HG03045 (cell line): ENCODE measurements around the gene ERI2.
"Not testable (repeated sequence)": the region's sequence is repeated elsewhere in the genome, so short reads cannot be mapped to it uniquely, and the experiment has no call there.

Experiments
- ATAC-seq: cut with Tn5 transposase; IDR thresholded peaks from one replicate; pipeline ENCODE4 v1.9.1; 2021; ENCODE audit warnings: mild to moderate bottlenecking, moderate library complexity; ENCODE audit not compliant: unreplicated experiment

The ERI2 gene

DNA sequence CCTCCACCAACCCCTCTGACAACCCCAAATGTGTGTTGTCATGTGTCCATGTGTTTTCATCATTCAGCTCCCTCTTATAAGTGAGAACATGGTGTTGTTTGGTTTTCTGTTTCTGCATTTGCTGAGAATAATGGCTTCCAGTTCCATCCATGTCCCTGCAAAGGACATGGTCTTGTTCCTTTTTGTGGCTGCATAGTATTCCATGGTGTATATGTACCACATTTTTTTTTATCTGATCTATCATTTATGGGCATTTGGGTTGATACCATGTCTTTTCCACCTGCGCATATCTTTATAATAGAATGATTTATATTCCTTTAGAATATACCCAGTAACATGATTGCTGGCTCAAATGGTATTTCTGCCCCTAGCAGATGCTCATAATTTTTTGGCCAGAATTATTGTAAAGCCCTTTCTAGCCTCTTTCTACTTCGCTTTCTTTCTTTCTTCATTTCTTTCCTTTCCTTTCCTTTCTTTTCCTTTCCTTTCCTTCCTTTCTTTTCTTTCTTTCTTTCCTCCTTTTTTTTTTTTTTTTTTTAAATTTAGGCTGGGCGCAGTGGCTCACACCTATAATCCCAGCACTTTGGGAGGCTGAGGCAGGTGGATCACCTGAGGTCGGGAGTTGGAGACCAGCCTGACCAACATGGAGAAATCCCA lies 12.8 kb upstream of the ERI2 start:
- no peak for ATAC-seq

- no peak for ATAC-seq
These were observed 8.5 kb upstream of the ERI2 start for GRCh38 chr16:20814784-20815183.

GRCh38 chr16:20812510-20812909 lies 6.2 kb upstream of the ERI2 start:
- ATAC-seq, result no peak

DNA sequence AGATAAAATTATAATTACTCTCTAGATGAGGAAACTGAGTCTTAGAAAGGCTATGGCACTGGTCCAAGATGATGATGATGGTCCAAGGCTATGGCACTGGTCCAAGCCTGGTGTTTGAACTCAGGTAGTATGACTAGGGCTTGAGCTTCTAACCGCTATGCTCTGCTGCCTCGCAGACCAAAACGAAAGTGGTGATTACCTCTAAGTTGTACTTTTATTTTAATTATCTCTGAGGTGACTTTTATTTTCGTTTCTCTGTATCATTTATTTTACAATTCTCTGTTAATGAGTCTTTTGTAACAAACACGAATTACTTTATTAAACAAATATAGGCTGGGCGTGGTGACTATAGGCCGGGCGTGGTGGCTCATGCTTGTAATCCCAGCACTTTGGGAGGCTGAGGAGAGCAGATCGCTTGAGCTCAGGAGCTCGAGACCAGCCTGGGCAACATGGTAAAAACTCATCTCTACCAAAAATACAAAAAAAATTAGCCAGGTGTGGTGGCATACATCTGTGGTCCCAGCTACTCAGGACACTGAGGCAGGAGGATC lies 5.7 kb upstream of the ERI2 start:
- no peak for ATAC-seq

DNA sequence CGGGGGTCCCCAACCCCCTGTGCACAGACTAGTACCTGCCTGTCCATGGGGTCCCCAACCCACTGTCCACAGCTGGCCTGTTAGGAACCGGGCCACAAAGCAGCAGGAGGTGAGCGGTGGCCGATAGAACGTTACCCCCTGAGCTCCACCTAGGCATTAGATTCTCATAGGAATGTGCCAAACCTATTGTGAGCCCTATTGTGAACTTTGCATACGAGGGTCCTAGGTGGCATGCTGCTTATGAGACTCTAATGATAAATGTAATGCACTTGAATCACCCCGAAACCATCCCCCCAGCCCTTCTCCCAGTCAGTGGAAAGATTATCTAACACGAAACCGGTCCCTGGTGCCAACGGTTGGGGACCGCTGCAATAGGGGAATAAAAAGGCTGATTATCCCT lies 1.6 kb upstream of the ERI2 start:
- no peak for ATAC-seq

- ATAC-seq, result not testable (repeated sequence)
These were observed 546 bp downstream of the ERI2 start for GRCh38 chr16:20805684-20806167.

- ATAC-seq, result no peak
These were observed 2.6 kb downstream of the ERI2 start for GRCh38 chr16:20803561-20804214.

GRCh38 chr16:20803192-20803560 lies 3.1 kb downstream of the ERI2 start:
- no peak for ATAC-seq

DNA sequence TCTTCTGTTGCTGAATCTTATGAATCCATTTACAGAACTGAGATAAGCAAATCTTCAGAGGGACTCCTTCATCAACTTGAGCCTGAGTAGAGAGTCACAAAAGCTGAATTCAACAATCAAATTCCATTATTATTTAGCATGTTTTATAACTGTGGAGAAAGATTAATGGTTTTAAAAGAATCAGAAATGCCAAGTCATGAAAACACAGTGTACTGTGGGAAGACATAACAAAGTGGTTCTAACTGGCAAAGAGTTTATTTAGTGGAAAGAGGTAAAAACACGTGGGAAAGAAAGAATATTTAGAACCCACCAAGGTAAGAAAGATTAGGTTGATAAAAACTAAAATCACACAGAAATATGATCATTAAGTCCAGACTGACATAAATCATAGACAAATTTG lies 5.0 kb downstream of the ERI2 start:
- ATAC-seq, result no peak

- no peak for ATAC-seq
These were observed 6.7 kb downstream of the ERI2 start for GRCh38 chr16:20799599-20799998.

DNA sequence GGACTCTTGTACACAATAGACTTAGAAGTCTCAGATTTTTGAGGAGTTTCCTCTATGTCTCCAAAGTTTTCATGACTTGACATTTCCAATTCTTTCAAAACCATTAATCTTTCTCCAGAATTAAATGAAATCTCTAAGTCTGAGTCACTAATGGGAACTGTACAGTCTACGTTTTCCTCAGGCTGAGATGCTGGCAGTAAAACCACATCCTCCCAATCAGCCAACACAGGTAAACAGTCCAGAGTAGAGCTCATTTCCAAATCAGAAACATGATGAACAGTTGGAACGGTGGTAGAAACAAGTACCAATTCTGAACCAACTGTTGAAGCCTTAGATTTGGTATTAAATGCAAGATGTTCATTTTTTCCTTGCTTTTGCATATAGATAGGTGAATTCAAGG lies 7.9 kb downstream of the ERI2 start:
- no peak for ATAC-seq

- ATAC-seq, result no peak
These were observed 14.2 kb downstream of the ERI2 start for GRCh38 chr16:20791923-20792612.

- no peak for ATAC-seq
These were observed 17.1 kb downstream of the ERI2 start for GRCh38 chr16:20789130-20789529.

- no peak for ATAC-seq
These were observed 22.1 kb downstream of the ERI2 start for GRCh38 chr16:20784204-20784603.

DNA sequence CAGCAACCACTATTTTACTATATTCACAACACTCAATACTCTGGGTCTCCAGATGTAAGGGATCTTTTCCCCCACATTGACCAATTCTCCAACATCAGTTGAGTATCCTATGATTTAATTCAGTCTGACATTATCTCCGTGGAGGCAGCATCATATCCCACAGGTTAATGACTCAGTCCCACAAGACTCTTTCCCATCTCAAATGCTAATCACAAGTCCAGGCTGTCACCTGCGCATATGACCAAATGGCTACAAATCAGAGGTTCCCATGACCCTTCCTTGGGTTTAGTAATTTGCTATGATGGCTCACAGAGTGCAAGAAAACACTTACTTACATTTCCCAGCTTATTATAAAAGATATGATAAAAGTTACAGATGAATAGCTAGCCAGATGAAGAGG lies 23.8 kb downstream of the ERI2 start:
- ATAC-seq, result no peak

GRCh38 chr16:20781697-20782096 lies 24.6 kb downstream of the ERI2 start:
- ATAC-seq, result no peak

DNA sequence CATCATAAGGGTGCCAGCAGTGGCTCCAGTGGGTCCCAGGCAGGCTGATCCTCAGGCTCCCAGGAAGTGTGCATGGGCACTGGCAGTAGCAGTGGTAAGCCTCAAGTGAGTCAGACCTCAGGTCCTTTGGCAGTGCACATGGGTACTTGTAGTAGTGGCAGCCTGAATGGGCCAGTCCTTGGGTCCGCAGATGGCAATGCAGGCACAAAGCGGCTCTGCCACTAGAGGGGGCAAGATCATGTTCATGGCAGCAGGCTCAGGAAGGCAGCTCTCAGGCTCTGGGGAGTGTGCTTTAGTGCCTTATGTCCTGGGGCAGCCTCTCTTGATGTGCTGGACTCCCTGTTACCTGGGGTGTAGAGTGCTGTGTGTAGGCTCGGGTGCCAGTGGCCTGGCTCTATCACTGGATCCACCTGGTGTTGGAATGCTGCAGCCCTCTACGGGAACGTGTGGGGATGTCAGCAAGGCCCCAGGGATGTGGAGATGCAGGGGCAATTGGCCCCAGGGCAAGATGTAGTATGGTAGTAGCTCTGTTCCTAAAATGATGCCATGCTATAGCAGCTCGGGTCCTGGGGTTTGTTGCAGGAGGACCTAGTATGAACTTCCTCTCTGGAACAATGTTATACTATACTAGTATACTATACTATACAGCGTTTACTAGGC lies 31.4 kb downstream of the ERI2 start:
- ATAC-seq, result no peak

DNA sequence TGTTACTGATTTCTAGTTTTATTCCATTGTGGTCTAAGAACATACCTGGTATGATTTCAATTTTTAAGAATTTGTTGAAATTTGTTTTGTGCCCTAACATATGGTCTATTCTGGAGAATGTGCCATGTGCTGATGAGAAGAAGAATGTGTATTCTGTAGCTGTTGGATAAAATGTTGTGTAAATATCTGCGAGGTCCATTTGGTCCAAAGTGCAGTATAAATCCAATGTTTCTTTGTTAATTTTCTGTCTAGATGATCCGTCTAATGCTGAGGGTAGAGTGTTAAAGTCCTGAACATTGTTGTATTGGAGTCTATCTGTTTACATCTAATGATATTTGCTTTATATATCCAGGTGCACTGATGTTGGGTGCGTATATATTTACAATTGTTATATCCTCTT lies 32.6 kb downstream of the ERI2 start:
- ATAC-seq, result no peak

DNA sequence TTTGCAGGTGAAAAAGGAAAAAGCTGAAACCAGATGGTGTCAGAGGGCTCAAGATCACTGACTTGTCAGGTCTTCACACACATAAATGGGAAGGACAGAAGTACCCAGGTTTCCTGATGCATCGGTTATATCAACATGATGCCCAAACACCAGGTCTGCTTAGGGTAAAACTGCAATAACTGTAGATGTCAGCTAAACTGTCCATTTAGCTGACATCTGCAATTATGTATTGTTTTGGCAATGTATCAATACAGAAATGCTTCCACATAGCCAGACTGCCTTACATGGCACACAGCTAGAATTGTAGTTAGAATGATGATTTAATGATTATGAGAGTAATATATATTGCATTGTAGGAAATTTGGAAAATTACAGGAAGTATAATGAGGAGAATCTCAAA lies 37.5 kb downstream of the ERI2 start:
- no peak for ATAC-seq

DNA sequence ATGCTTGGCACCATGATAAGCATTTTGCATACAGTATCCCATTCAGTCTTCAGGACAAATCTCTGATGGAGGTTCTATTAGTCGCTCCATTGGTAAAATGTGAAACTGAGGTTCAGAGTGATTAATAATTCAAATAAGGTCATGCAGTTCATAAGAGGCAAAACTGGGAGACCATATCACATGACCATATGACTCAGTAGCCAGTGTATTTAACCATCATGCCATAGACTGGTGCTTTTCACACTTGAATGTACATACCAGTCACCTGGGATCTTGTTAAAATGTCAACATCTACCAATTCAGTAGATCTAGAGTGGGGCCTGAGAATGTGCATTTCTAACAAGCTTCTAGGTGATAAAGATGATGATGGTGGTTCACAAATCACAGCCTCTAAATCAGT lies 38.2 kb downstream of the ERI2 start:
- no peak for ATAC-seq

DNA sequence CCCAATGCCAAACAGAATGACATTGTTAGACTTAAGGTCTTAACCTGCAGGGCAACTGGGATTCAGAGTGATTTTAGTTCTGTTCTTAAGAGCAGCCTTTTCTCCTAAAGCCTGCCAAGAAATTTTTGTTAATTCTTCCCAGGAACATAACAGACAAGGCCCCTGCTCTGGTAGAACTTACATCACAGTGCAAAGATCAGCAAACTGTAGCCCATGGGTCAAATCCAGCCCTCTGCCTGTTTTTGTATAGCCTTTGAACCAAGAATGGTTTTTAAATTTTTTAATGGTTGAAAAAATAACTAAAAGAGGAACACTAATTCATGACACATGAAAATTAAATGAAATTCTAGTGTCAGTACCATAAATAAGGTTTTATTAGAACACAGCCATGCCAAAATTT lies 38.7 kb downstream of the ERI2 start:
- ATAC-seq, result no peak
